Fibroblast of pulmonary artery (primary cell): ENCODE results near the gene TRPM8.
A peak's percentile ranks its signal among the peaks of the same experiment; 100 is the strongest.

Experiments used
- DNase-seq: peaks from one replicate; pipeline ENCODE4 v3.0.0-alpha.2; 2010; ENCODE audit warnings: low read depth
- H3K4me3 ChIP-seq: replicated peaks from 2 replicates; pipeline ENCODE4 v1.5.1; 2011; ENCODE audit warnings: low read depth, mild to moderate bottlenecking, control low read depth, low read length, moderate library complexity
- CTCF ChIP-seq: IDR thresholded peaks from 2 replicates; pipeline ENCODE4 v1.5.1; 2011; ENCODE audit warnings: mild to moderate bottlenecking, control low read depth, low read length, inconsistent platforms; ENCODE audit errors: missing control alignments

Gene TRPM8

GRCh38 chr2:233922471-233922870 lies 5.3 kb downstream of the TRPM8 start:
- TF ChIP-seq CTCF: no peak
- H3K4me3 ChIP-seq: no peak overlapping the region
- DNase-seq: no peak

GRCh38 chr2:233925402-233925801 lies 8.2 kb downstream of the TRPM8 start:
- DNase-seq: no peak
- TF ChIP-seq CTCF: no peak
- H3K4me3 ChIP-seq: no peak overlapping the region

- no peak overlapping the region for H3K4me3 ChIP-seq
- TF ChIP-seq CTCF: no peak
- DNase-seq: no peak
These were observed 9.6 kb downstream of the TRPM8 start for GRCh38 chr2:233926806-233927205.

GRCh38 chr2:233928594-233929351 lies 11.6 kb downstream of the TRPM8 start:
- H3K4me3 ChIP-seq: no peak overlapping the region
- peak; percentile 42 for DNase-seq
- TF ChIP-seq CTCF: peak; percentile 65

- H3K4me3 ChIP-seq: no peak overlapping the region
- peak; percentile 17 for TF ChIP-seq CTCF
- peak; percentile 5 for DNase-seq
These were observed 12.3 kb downstream of the TRPM8 start for GRCh38 chr2:233929352-233930022.

- no peak for TF ChIP-seq CTCF
- no peak for DNase-seq
- no peak overlapping the region for H3K4me3 ChIP-seq
These were observed 17.4 kb downstream of the TRPM8 start for GRCh38 chr2:233934524-233934923.
